Measurements from ENCODE around the gene GDAP2. TPM values are rescaled to one million over a fixed set of nuclear protein-coding genes. Genes with fewer than 3 reads are reported as not detected.

Gene GDAP2
- total RNA-seq, 1 experiment from 2014 or later: 38.1 TPM

DNA sequence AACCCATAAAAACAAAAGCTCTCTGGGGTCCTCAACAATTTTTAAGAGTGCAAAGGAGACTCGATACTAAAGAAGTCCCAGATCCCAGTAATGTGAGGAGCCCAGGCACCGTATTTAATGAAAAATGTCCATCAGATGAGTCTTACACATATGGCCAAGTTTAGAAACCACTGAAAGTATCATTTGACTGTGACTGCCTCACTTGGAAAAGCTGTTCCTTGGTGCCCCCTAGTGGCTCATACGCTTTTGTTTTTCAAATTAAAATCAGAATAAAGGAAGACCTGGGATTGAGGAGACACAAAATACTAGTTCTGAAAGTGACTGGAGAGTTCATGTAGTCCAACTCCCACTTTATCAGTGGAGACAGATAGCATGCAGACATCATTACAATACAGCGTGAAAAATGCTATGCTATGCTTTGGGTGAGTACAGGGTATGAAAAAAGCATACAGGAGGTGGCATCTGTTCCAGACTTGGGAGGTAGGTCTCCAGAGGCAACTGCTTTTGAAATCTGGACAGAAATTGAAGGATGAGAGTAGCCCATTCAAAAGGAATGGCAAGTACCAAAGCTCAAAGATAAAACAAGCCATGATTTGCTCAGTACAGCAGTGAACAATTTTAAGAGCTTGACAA lies 33.8 kb downstream of the GDAP2 start:
- Histone ChIP-seq H3K4me1 (replicated peaks; ENCODE audit: insufficient read depth) (no peaks in the 10 kb centered on the region), H3K9me2 (ENCODE audit: insufficient read depth) (no peaks in the 10 kb centered on the region), H3K27ac (no peak overlapping the region), H3K9me3 (ENCODE audit: insufficient read depth, low read depth) (no peaks in the 10 kb centered on the region), H3K4me3 (no peak overlapping the region), H3K27me3 (ENCODE audit: insufficient read depth, low read depth) (no peaks in the 10 kb centered on the region), H3K36me3 (ENCODE audit: low read depth) (peaks cover 25% of the 10 kb centered on the region; the same call in 1 of the 2 replicates), H3K4me2 (no peak overlapping the region), H4K20me1 (ENCODE audit: insufficient read depth) (no peaks in the 10 kb centered on the region), H2AFZ (no peak overlapping the region), H3K79me2 (ENCODE audit: low read depth) (no peaks in the 10 kb centered on the region), H3F3A (ENCODE audit: insufficient read depth, low read depth) (peaks cover 11% of the 10 kb centered on the region; the same call in 1 of the 2 replicates)
- DNase-seq: peak; percentile 51 to 69
- ChIA-PET CTCF (interaction anchor here (0.6 to 1.2 kb wide), 4 partner anchors 159 to 606 kb away, joined by 3 to 4 read pairs (median 4); no protein-coding TSS in a partner anchor), POLR2A (ENCODE audit: unreplicated experiment) (interaction anchor here (0.5 kb wide), 1 partner anchor 163 kb away, joined by 4 read pairs; no protein-coding TSS in a partner anchor)
- intact Hi-C loops (cut with micrococcal nuclease; ENCODE audit: unreplicated experiment): loop anchor here (1.0 kb wide), 3 partner anchors 137 to 827 kb away; no protein-coding TSS in a partner anchor
- no TSS peak for BruUV-seq (replicated peaks)
- TF ChIP-seq EZH2 (IDR thresholded peaks at IDR 0.05; ENCODE audit: low read depth): no peak
- TF ChIP-seq, protein P1, sequence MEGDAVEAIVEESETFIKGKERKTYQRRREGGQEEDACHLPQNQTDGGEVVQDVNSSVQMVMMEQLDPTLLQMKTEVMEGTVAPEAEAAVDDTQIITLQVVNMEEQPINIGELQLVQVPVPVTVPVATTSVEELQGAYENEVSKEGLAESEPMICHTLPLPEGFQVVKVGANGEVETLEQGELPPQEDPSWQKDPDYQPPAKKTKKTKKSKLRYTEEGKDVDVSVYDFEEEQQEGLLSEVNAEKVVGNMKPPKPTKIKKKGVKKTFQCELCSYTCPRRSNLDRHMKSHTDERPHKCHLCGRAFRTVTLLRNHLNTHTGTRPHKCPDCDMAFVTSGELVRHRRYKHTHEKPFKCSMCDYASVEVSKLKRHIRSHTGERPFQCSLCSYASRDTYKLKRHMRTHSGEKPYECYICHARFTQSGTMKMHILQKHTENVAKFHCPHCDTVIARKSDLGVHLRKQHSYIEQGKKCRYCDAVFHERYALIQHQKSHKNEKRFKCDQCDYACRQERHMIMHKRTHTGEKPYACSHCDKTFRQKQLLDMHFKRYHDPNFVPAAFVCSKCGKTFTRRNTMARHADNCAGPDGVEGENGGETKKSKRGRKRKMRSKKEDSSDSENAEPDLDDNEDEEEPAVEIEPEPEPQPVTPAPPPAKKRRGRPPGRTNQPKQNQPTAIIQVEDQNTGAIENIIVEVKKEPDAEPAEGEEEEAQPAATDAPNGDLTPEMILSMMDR (conservative IDR thresholded peaks at IDR 0.05): peak; percentile 98

DNA sequence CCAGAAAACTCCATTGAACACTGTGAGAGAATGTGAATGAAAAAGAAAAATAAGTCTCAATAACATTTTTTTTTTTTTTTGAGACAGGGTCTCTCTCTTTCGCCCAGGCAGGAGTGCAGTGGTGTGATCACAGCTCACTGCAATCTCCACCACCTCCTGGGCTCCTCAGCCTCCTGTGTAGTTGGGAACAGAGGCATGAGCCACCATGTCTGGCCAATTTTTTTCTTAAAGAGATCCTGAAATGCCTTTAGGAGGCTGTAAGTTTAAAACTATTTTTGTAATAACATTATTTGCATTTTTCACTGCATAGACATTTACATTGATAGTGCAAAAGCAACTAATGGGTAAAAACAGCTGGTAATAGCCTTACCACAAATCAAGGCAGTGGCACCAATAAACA lies 35.3 kb downstream of the GDAP2 start:
- no TSS peak for BruUV-seq (replicated peaks)
- TF ChIP-seq, protein P1 (conservative IDR thresholded peaks at IDR 0.05): no peak
- no peak for TF ChIP-seq EZH2 (IDR thresholded peaks at IDR 0.05; ENCODE audit: low read depth)
- no peaks in the 10 kb centered on the region for H3K9me3 ChIP-seq (ENCODE audit: insufficient read depth, low read depth)
- H2AFZ ChIP-seq: no peak overlapping the region
- H3K27me3 ChIP-seq (ENCODE audit: insufficient read depth, low read depth): no peaks in the 10 kb centered on the region
- no peak overlapping the region for H3K4me2 ChIP-seq
- no peaks in the 10 kb centered on the region for H3K4me1 ChIP-seq (replicated peaks; ENCODE audit: insufficient read depth)
- POLR2A ChIA-PET (ENCODE audit: unreplicated experiment): no interaction called here
- H3K4me3 ChIP-seq: no peak overlapping the region
- intact Hi-C loops (cut with micrococcal nuclease; ENCODE audit: unreplicated experiment): no loop called here
- DNase-seq: no peak
- peaks cover 11% of the 10 kb centered on the region; the same call in 1 of the 2 replicates for H3F3A ChIP-seq (ENCODE audit: insufficient read depth, low read depth)
- H3K79me2 ChIP-seq (ENCODE audit: low read depth): no peaks in the 10 kb centered on the region
- H3K9me2 ChIP-seq (ENCODE audit: insufficient read depth): no peaks in the 10 kb centered on the region
- H3K36me3 ChIP-seq (ENCODE audit: low read depth): peaks cover 29% of the 10 kb centered on the region
- no peak overlapping the region for H3K27ac ChIP-seq
- CTCF ChIA-PET: interaction anchor here (0.7 kb wide), 1 partner anchor 48 kb away, joined by 4 read pairs; no protein-coding TSS in a partner anchor
- no peaks in the 10 kb centered on the region for H4K20me1 ChIP-seq (ENCODE audit: insufficient read depth)

DNA sequence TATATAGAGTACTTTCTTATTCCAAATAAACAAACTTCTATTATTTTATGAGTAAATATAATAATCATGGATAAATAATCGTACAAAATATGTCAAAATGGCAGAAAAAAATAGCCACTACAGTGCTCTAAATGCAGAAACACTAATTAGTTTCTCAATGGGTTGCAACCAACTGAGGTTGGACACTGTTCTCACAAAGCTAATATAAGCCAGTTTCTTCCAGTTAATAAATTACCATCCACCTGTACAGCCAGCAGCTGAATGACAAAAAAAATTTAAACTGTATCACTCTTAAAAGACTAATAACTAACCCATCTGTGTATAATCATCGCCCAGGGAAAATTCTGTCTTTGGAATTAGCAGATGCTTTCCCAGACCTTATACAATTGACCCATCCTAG lies 36.9 kb downstream of the GDAP2 start:
- Histone ChIP-seq H3K4me2 (no peak overlapping the region), H3F3A (ENCODE audit: insufficient read depth, low read depth) (peaks cover 11% of the 10 kb centered on the region; the same call in 1 of the 2 replicates), H3K4me3 (no peak overlapping the region), H3K79me2 (ENCODE audit: low read depth) (no peaks in the 10 kb centered on the region), H4K20me1 (ENCODE audit: insufficient read depth) (no peaks in the 10 kb centered on the region), H3K27ac (no peak overlapping the region), H3K9me3 (ENCODE audit: insufficient read depth, low read depth) (no peaks in the 10 kb centered on the region), H2AFZ (no peak overlapping the region), H3K4me1 (replicated peaks; ENCODE audit: insufficient read depth) (no peaks in the 10 kb centered on the region), H3K27me3 (ENCODE audit: insufficient read depth, low read depth) (no peaks in the 10 kb centered on the region), H3K9me2 (ENCODE audit: insufficient read depth) (no peaks in the 10 kb centered on the region), H3K36me3 (ENCODE audit: low read depth) (peaks cover 33% of the 10 kb centered on the region)
- no peak for TF ChIP-seq EZH2 (IDR thresholded peaks at IDR 0.05; ENCODE audit: low read depth)
- TF ChIP-seq, protein P1 (conservative IDR thresholded peaks at IDR 0.05): no peak
- POLR2A ChIA-PET (ENCODE audit: unreplicated experiment): no interaction called here
- DNase-seq: no peak
- CTCF ChIA-PET: no interaction called here
- intact Hi-C loops (cut with micrococcal nuclease; ENCODE audit: unreplicated experiment): no loop called here
- no TSS peak for BruUV-seq (replicated peaks)
